ENCODE data around the gene NRBF2.

Gene NRBF2

GRCh38 chr10:63166742-63167258 lies 33.7 kb downstream of the NRBF2 start:
- peak in 3 of 6 experiments; percentile 29 to 63 (median 58) for DNase-seq

GRCh38 chr10:63168821-63169462 lies 35.8 kb downstream of the NRBF2 start:
- no peak for DNase-seq

GRCh38 chr10:63169624-63170023 lies 36.5 kb downstream of the NRBF2 start:
- no peak for DNase-seq

GRCh38 chr10:63171255-63171855 lies 38.2 kb downstream of the NRBF2 start:
- no peak for DNase-seq

GRCh38 chr10:63171926-63172325 lies 38.8 kb downstream of the NRBF2 start:
- DNase-seq = no peak

- no peak for DNase-seq
These were observed 40.5 kb downstream of the NRBF2 start for GRCh38 chr10:63173468-63174232.

GRCh38 chr10:63175534-63175933 lies 42.4 kb downstream of the NRBF2 start:
- DNase-seq = no peak

GRCh38 chr10:63192826-63193225 lies 59.7 kb downstream of the NRBF2 start:
- DNase-seq = no peak

GRCh38 chr10:63197344-63198092 lies 64.4 kb downstream of the NRBF2 start:
- DNase-seq = no peak

GRCh38 chr10:63199716-63200115 lies 66.6 kb downstream of the NRBF2 start:
- no peak for DNase-seq

GRCh38 chr10:63200431-63200830 lies 67.3 kb downstream of the NRBF2 start:
- DNase-seq = no peak

- DNase-seq = no peak
These were observed 68.0 kb downstream of the NRBF2 start for GRCh38 chr10:63201118-63201517.
